Measurements from ENCODE around the gene ACP6. TPM values are rescaled to one million over a fixed set of nuclear protein-coding genes. Genes with fewer than 3 reads are reported as not detected.
"Not testable (repeated sequence)": the region's sequence is repeated elsewhere in the genome, so short reads cannot be mapped to it uniquely, and the experiment has no call there.

ACP6 gene
- total RNA-seq, 3 donors from 2014 or later (not counting 1 experiment from before 2014, with no cell fraction given), result 7.7 to 9.4 (median 7.8) TPM

- peak; percentile 85 to 97 (median 91) for ATAC-seq
- H3K36me3 ChIP-seq (ENCODE audit: control insufficient read depth, insufficient read depth, low read length), result no peaks in the 10 kb centered on the region
- Mint-ChIP-seq H3K4me3 (no peak overlapping the region), H3K9me3 (no peaks in the 10 kb centered on the region), H3K27ac (peak overlapping the region in 1 of 2 donors; percentile 8), H3K27me3 (ENCODE audit: low read depth in 2 of 2) (peaks cover 15 to 18% of the 10 kb centered on the region in 2 donors), H3K36me3 (no peaks in the 10 kb centered on the region), H3K4me1 (peaks cover 0 to 4% of the 10 kb centered on the region in 2 donors)
- WGBS (ENCODE audit: insufficient coverage), result 61% methylated on average over 9 of the region's 10 CpGs
- intact Hi-C loops (cut with micrococcal nuclease), result loop anchor here (1.0 to 2.0 kb wide), 2 partner anchors 60 to 206 kb away; no protein-coding TSS in a partner anchor
- peak; percentile 31 to 78 for DNase-seq
- TF ChIP-seq, protein P1, sequence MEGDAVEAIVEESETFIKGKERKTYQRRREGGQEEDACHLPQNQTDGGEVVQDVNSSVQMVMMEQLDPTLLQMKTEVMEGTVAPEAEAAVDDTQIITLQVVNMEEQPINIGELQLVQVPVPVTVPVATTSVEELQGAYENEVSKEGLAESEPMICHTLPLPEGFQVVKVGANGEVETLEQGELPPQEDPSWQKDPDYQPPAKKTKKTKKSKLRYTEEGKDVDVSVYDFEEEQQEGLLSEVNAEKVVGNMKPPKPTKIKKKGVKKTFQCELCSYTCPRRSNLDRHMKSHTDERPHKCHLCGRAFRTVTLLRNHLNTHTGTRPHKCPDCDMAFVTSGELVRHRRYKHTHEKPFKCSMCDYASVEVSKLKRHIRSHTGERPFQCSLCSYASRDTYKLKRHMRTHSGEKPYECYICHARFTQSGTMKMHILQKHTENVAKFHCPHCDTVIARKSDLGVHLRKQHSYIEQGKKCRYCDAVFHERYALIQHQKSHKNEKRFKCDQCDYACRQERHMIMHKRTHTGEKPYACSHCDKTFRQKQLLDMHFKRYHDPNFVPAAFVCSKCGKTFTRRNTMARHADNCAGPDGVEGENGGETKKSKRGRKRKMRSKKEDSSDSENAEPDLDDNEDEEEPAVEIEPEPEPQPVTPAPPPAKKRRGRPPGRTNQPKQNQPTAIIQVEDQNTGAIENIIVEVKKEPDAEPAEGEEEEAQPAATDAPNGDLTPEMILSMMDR (IDR thresholded peaks at IDR 0.05), result peak; percentile 77
- peaks cover 4% of the 10 kb centered on the region for H3K4me1 ChIP-seq (ENCODE audit: control insufficient read depth, insufficient read depth, low read length)
- no peaks in the 10 kb centered on the region for H3K9me3 ChIP-seq (ENCODE audit: control insufficient read depth, insufficient read depth, low read length)
- H3K27ac ChIP-seq (ENCODE audit: low read length), result no peak overlapping the region
- peaks cover 3% of the 10 kb centered on the region for H3K27me3 ChIP-seq (ENCODE audit: control insufficient read depth, insufficient read depth, low read length)
- H3K4me3 ChIP-seq (ENCODE audit: low read length), result no peak overlapping the region
Measured at GRCh38 chr1:147700042-147701006, 30.0 kb upstream of the ACP6 start.

DNA sequence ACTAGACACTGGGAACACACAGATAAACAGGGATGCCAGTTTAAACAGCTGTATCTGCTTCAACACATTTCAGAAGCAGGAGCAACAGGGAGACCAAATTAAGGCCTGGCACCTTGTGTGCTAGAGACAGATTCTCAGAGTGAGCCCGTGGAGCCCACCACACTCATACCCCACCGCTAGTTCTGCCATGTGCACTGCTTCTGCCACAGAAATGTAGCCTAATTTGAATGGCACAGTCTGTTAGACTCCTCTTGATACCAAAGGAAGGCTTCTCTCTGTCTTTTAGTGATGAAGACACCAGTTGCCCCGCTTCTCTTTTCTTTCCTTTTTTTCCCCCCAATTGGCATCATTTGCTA lies 29.3 kb upstream of the ACP6 start:
- H3K27ac ChIP-seq (ENCODE audit: low read length), result no peak overlapping the region
- peaks cover 4% of the 10 kb centered on the region for H3K4me1 ChIP-seq (ENCODE audit: control insufficient read depth, insufficient read depth, low read length)
- H3K4me3 ChIP-seq (ENCODE audit: low read length), result no peak overlapping the region
- peaks cover 6% of the 10 kb centered on the region for H3K27me3 ChIP-seq (ENCODE audit: control insufficient read depth, insufficient read depth, low read length)
- Mint-ChIP-seq H3K4me1 (peaks cover 0 to 4% of the 10 kb centered on the region in 2 donors), H3K36me3 (no peaks in the 10 kb centered on the region), H3K27ac (peak overlapping the region in 1 of 2 donors; percentile 8), H3K9me3 (no peaks in the 10 kb centered on the region), H3K4me3 (no peak overlapping the region), H3K27me3 (ENCODE audit: low read depth in 2 of 2) (peaks cover 16 to 25% of the 10 kb centered on the region in 2 donors)
- TF ChIP-seq, protein P1 (IDR thresholded peaks at IDR 0.05), result no peak
- 46% methylated on average over 3 of the region's 3 CpGs for WGBS (ENCODE audit: insufficient coverage)
- intact Hi-C loops (cut with micrococcal nuclease), result loop anchor here (1.0 to 2.0 kb wide), 2 partner anchors 59 to 205 kb away; no protein-coding TSS in a partner anchor
- no peak for DNase-seq
- no peaks in the 10 kb centered on the region for H3K9me3 ChIP-seq (ENCODE audit: control insufficient read depth, insufficient read depth, low read length)
- peak in 1 of 3 donors; percentile 20 for ATAC-seq
- no peaks in the 10 kb centered on the region for H3K36me3 ChIP-seq (ENCODE audit: control insufficient read depth, insufficient read depth, low read length)

- no peak for DNase-seq
- no peak overlapping the region for H3K4me3 ChIP-seq (ENCODE audit: low read length)
- H3K4me1 ChIP-seq (ENCODE audit: control insufficient read depth, insufficient read depth, low read length), result no peaks in the 10 kb centered on the region
- intact Hi-C loops (cut with micrococcal nuclease), result no loop called here
- no peaks in the 10 kb centered on the region for H3K27me3 ChIP-seq (ENCODE audit: control insufficient read depth, insufficient read depth, low read length)
- Mint-ChIP-seq H3K27me3 (ENCODE audit: low read depth in 2 of 2) (peaks cover 17 to 19% of the 10 kb centered on the region in 2 donors), H3K4me3 (no peak overlapping the region), H3K36me3 (peaks cover 21% of the 10 kb centered on the region), H3K4me1 (no peaks in the 10 kb centered on the region), H3K9me3 (peaks cover 5 to 11% of the 10 kb centered on the region in 2 donors), H3K27ac (no peak overlapping the region)
- TF ChIP-seq, protein P1 (IDR thresholded peaks at IDR 0.05), result no peak
- H3K27ac ChIP-seq (ENCODE audit: low read length), result no peak overlapping the region
- peaks cover 6% of the 10 kb centered on the region for H3K9me3 ChIP-seq (ENCODE audit: control insufficient read depth, insufficient read depth, low read length)
- no peak for ATAC-seq
- H3K36me3 ChIP-seq (ENCODE audit: control insufficient read depth, insufficient read depth, low read length), result no peaks in the 10 kb centered on the region
Measured at GRCh38 chr1:147683163-147683763, 12.9 kb upstream of the ACP6 start.

- intact Hi-C loops (cut with micrococcal nuclease); H3K4me3 ChIP-seq (ENCODE audit: low read length); H3K27me3 ChIP-seq (ENCODE audit: control insufficient read depth, insufficient read depth, low read length); H3K4me1 Mint-ChIP-seq; H3K9me3 ChIP-seq (ENCODE audit: control insufficient read depth, insufficient read depth, low read length); ATAC-seq; H3K4me1 ChIP-seq (ENCODE audit: control insufficient read depth, insufficient read depth, low read length); DNase-seq; H3K27ac Mint-ChIP-seq; H3K4me3 Mint-ChIP-seq; H3K27ac ChIP-seq (ENCODE audit: low read length); H3K36me3 ChIP-seq (ENCODE audit: control insufficient read depth, insufficient read depth, low read length): not testable (repeated sequence)
- 96% methylated on average over 38 of the region's 38 CpGs for WGBS (ENCODE audit: insufficient coverage)
- Mint-ChIP-seq H3K36me3 (peaks cover 21% of the 10 kb centered on the region), H3K27me3 (ENCODE audit: low read depth in 2 of 2) (peaks cover 16 to 24% of the 10 kb centered on the region in 2 donors), H3K9me3 (peaks cover 6 to 14% of the 10 kb centered on the region in 2 donors)
Measured at GRCh38 chr1:147680608-147681235, 10.4 kb upstream of the ACP6 start.

GRCh38 chr1:147677681-147678080 lies 7.4 kb upstream of the ACP6 start:
- H3K27me3 Mint-ChIP-seq (ENCODE audit: low read depth in 2 of 2), result peaks cover 12 to 26% of the 10 kb centered on the region in 2 donors
- H3K36me3 Mint-ChIP-seq; H3K4me3 ChIP-seq (ENCODE audit: low read length); H3K27ac Mint-ChIP-seq; H3K4me3 Mint-ChIP-seq; ATAC-seq; H3K27me3 ChIP-seq (ENCODE audit: control insufficient read depth, insufficient read depth, low read length); H3K4me1 ChIP-seq (ENCODE audit: control insufficient read depth, insufficient read depth, low read length); H3K36me3 ChIP-seq (ENCODE audit: control insufficient read depth, insufficient read depth, low read length); H3K9me3 Mint-ChIP-seq; intact Hi-C loops (cut with micrococcal nuclease); H3K27ac ChIP-seq (ENCODE audit: low read length); H3K4me1 Mint-ChIP-seq; H3K9me3 ChIP-seq (ENCODE audit: control insufficient read depth, insufficient read depth, low read length); DNase-seq: not testable (repeated sequence)
- 94% methylated on average over 3 of the region's 5 CpGs for WGBS (ENCODE audit: insufficient coverage)
